Psoas muscle (tissue), 8 donors: Measurements from ENCODE around the gene RPRM. TPM values are rescaled to one million over a fixed set of nuclear protein-coding genes. Genes with fewer than 3 reads are reported as not detected.

ENCODE experiments used
- ATAC-seq, 4 donors: fragments of 200-7000 bp; cut with Tn5 transposase; one replicate each; pipeline ENCODE4 v1.9.1; 2020; ENCODE audit warnings: moderate library complexity in 3 of 4, mild to moderate bottlenecking in 2 of 4
- DNase-seq, 2 donors: peaks; one replicate each; pipeline ENCODE4 v3.0.0-alpha.2; 2020
- H3K27ac ChIP-seq: fragments of 200-600 bp; one replicate; pipeline ENCODE4 v1.8.0; 2022
- H3K27me3 ChIP-seq, 3 donors: fragments of 200-600 bp in 1 of 3; one replicate each; pipeline versions ENCODE4 v1.6.1 to v1.8.0; 2013 to 2022; ENCODE audit warnings: low read length in 2 of 3, mild to moderate bottlenecking in 2 of 3, moderate library complexity in 1 of 3; ENCODE audit not compliant: insufficient read depth in 3 of 3
- H3K36me3 ChIP-seq, 2 donors: fragments of 200-600 bp in 1 of 2; one replicate each; pipeline versions ENCODE4 v1.6.1 to v1.8.0; 2013 to 2022; ENCODE audit warnings: low read depth in 1 of 2, mild to moderate bottlenecking in 1 of 2, moderate library complexity in 1 of 2; ENCODE audit not compliant: insufficient read depth in 1 of 2
- H3K4me1 ChIP-seq: fragments of 200-600 bp; one replicate; pipeline ENCODE4 v1.8.0; 2022
- H3K4me3 ChIP-seq: fragments of 200-600 bp; one replicate; pipeline ENCODE4 v1.8.0; 2022; ENCODE audit warnings: mild to moderate bottlenecking
- H3K9me3 ChIP-seq: fragments of 200-600 bp; one replicate; pipeline ENCODE4 v1.8.0; 2022
- CTCF ChIP-seq: fragments of 200-600 bp; IDR thresholded peaks from one replicate; pipeline ENCODE4 v1.8.0; 2022; ENCODE audit warnings: antibody characterized with exemption
- WGBS, 3 donors: extraction: QIAGEN DNeasy Blood & Tissue Kit; methylation state at CpG; one replicate each; pipeline versions ENCODE4 v1.1.6 to v1.1.7; 2013; 5-methylcytosine and 5-hydroxymethylcytosine counted together
- intact Hi-C, 2 donors: fragments of 100-400 bp; cut with DNase I; formaldehyde crosslinking; loops; one replicate each; pipeline versions ENCODE4 v1.11.0 to v1.14.2; 2022
- polyA plus RNA-seq, 3 donors: library from polyadenylated mRNA; stranded (reverse); fragments of 200-250 nt; gene quantifications; one replicate each; pipeline ENCODE4 v1.2.3, GENCODE V29; 2013
- total RNA-seq, 4 donors: library from RNA; stranded (reverse); fragmentation: NEBNext Ultra II Directional in 2 of 4; extraction: Animal tissue kit (Norgen Biotek cat#: 25700) in 2 of 4; gene quantifications; one replicate each; pipeline versions ENCODE4 v1.2.1 to v1.2.4, GENCODE V29; 2021 to 2023
- donor health status: healthy with polysubstance abuse.
- donor health status: DM: no; HTN: no; CAD: no; lungs with moderate emphysema.
- donor health status: Bipolar disorder and iron deficiency.
- donor health status: healthy.
- donor health status: DM: yes; HTN: yes; CAD: no.
- donor health status: DM: no; HTN: no; CAD: no.
- donor health status: DM: no; HTN: no; CAD: no.
- donor health status: DM: yes; HTN: yes; CAD: no.

The RPRM gene
- total and polyA plus RNA-seq, 7 donors: not detected

GRCh38 chr2:153470867-153471266, 7.7 kb downstream of the RPRM start:
- ATAC-seq: no peak
- Histone ChIP-seq H3K4me3 (no peak overlapping the region), H3K36me3 (no peaks in the 10 kb centered on the region), H3K27ac (no peak overlapping the region), H3K4me1 (no peaks in the 10 kb centered on the region), H3K27me3 (peaks cover 0 to 12% (median 6%) of the 10 kb centered on the region in 3 donors), H3K9me3 (no peaks in the 10 kb centered on the region)
- WGBS, 3 donors: 82 to 87% (median 82%) methylated on average over 4 of the region's 4 CpGs
- intact Hi-C loops: no loop called here
- no peak for DNase-seq
- TF ChIP-seq CTCF: no peak

DNA sequence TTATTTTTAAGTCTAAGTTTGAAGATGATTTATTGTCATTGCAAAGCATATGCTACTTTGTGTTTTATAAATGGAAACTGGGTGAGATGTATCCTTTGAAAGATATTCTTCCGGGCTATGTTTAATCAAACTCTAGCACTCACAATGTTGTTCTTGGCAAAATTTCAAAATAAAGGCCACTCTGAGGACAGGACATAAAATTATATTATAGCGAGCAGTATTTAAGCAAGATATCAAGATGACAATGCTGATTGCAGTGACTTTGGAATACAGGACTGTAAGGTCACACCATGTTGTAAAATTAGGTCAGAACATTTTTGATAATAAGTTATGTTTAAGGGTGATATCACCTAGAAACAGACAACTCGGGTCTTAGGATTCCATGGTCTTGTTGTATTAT, 14.2 kb downstream of the RPRM start:
- TF ChIP-seq CTCF: no peak
- DNase-seq (no peak), ATAC-seq (no peak)
- Histone ChIP-seq H3K9me3 (no peaks in the 10 kb centered on the region), H3K36me3 (no peaks in the 10 kb centered on the region), H3K4me3 (no peak overlapping the region), H3K27ac (no peak overlapping the region), H3K4me1 (no peaks in the 10 kb centered on the region), H3K27me3 (no peaks in the 10 kb centered on the region)
- intact Hi-C loops: loop anchor here in 1 of 2 donors (10.0 kb wide), 1 partner anchor 590 kb away; no protein-coding TSS in a partner anchor
- WGBS, 3 donors: 56 to 72% (median 71%) methylated on average over 3 of the region's 3 CpGs

- H3K36me3 ChIP-seq: no peaks in the 10 kb centered on the region
- WGBS, 3 donors: 61 to 65% (median 64%) methylated on average over 2 of the region's 2 CpGs
- no peaks in the 10 kb centered on the region for H3K27me3 ChIP-seq
- H3K9me3 ChIP-seq: no peaks in the 10 kb centered on the region
- no peak for ATAC-seq
- no peak overlapping the region for H3K27ac ChIP-seq
- no peaks in the 10 kb centered on the region for H3K4me1 ChIP-seq
- TF ChIP-seq CTCF: no peak
- no peak overlapping the region for H3K4me3 ChIP-seq
- no peak for DNase-seq
- intact Hi-C loops: loop anchor here in 1 of 2 donors (10.0 kb wide), 1 partner anchor 588 kb away; no protein-coding TSS in a partner anchor
Measured at GRCh38 chr2:153462338-153462859, 16.2 kb downstream of the RPRM start.

DNA sequence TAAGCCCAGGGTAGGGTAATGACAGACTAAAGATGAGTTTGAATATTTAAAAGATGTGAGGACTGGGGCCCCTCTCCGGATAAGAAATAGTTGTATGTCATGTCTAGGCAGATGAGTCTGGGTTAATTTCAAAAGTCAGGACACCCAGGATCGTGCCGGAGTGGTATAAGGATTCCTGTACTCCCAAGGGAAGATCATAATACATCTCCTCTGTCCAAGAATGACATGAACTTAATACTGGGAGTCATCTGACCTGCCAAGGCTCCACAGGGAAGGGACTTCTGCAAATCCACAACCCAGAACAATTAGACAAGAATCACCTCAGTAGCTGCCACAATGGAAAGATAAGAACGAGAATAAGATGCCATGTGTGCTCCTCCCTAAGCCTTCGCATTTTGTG, 17.1 kb downstream of the RPRM start:
- Histone ChIP-seq H3K9me3 (no peaks in the 10 kb centered on the region), H3K4me1 (no peaks in the 10 kb centered on the region), H3K27me3 (no peaks in the 10 kb centered on the region), H3K36me3 (no peaks in the 10 kb centered on the region), H3K4me3 (no peak overlapping the region), H3K27ac (no peak overlapping the region)
- ATAC-seq: no peak
- 38 to 44% (median 40%) methylated on average over 5 of the region's 5 CpGs for WGBS, 3 donors
- no peak for TF ChIP-seq CTCF
- DNase-seq: no peak
- intact Hi-C loops: loop anchor here (1.0 to 10.0 kb wide), 2 partner anchors 11 to 587 kb away; no protein-coding TSS in a partner anchor

DNA sequence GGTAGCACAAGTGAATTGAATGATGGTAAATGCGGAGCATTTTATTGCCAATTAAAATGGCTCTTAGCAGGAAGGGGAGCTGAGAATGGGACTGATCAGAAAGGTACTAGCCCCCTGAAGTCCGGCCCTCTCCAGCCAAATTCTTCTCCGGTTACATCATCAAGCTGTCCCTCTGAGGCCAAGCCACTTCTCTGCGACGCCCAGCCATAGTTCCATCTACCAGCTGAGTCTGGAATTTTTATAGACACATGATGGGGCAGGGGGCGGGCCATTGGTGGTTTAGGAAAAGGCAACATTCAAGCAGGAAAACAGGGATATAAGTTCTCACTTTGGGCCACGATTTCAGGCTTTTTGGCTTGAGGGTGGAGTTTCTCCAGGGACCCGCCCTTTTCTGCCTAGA, 22.7 kb downstream of the RPRM start:
- ATAC-seq (no peak), DNase-seq (no peak)
- intact Hi-C loops: no loop called here
- Histone ChIP-seq H3K27ac (no peak overlapping the region), H3K27me3 (no peaks in the 10 kb centered on the region), H3K36me3 (no peaks in the 10 kb centered on the region), H3K9me3 (no peaks in the 10 kb centered on the region), H3K4me1 (no peaks in the 10 kb centered on the region), H3K4me3 (no peak overlapping the region)
- WGBS, 3 donors: 63 to 68% (median 66%) methylated on average over 8 of the region's 8 CpGs
- no peak for TF ChIP-seq CTCF
